ENCODE data around the gene CDPF1. TPM values are rescaled to one million over a fixed set of nuclear protein-coding genes. Genes with fewer than 3 reads are reported as not detected.

The CDPF1 gene
- total and polyA plus RNA-seq, 2 of the 4 experiments (the other 2 are of a cell fraction), result 11.5 to 14.5 TPM

GRCh38 chr22:46278656-46279645 lies 28.9 kb upstream of the CDPF1 start:
- Histone ChIP-seq H2BK120ac (ENCODE audit: low read depth, low read length) (no peak overlapping the region), H3K9me1 (ENCODE audit: insufficient read depth, low read length) (no peaks in the 10 kb centered on the region), H3K27me3 (ENCODE audit: control insufficient read depth, insufficient read depth, low read length) (no peaks in the 10 kb centered on the region), H3K9me3 (ENCODE audit: control insufficient read depth, insufficient read depth, low read length) (no peaks in the 10 kb centered on the region), H3K79me1 (ENCODE audit: low read depth in 1 of 2, low read length in 2 of 2) (no peaks in the 10 kb centered on the region; a peak in 2 of 4 replicates), H3K36me3 (ENCODE audit: control insufficient read depth, insufficient read depth, low read length) (peaks cover 77% of the 10 kb centered on the region), H3K56ac (ENCODE audit: extremely low read depth, insufficient read depth, low read length) (no peak overlapping the region), H2BK20ac (ENCODE audit: low read depth, low read length) (no peak overlapping the region), H3K18ac (ENCODE audit: low read depth, low read length) (no peak overlapping the region), H2AFZ (replicated peaks; ENCODE audit: low read length, poor library complexity) (no peak overlapping the region), H2BK5ac (ENCODE audit: low read depth, low read length, poor library complexity, severe bottlenecking) (no peak overlapping the region), H4K5ac (ENCODE audit: low read depth, low read length) (no peak overlapping the region), H2AK9ac (replicated peaks; ENCODE audit: low read depth, low read length, poor library complexity) (no peak overlapping the region), H3K4ac (ENCODE audit: low read depth, low read length) (no peak overlapping the region), H4K8ac (ENCODE audit: low read depth in 2 of 2, low read length in 2 of 2) (no peak overlapping the region), H3K4me3 (ENCODE audit: insufficient read depth, low read depth, low read length) (no peak overlapping the region), H3K9ac (ENCODE audit: low read depth, low read length) (no peak overlapping the region), H3K14ac (replicated peaks; ENCODE audit: low read depth, low read length) (no peak overlapping the region), H3K4me2 (ENCODE audit: low read depth, low read length) (no peak overlapping the region), H3K27ac (ENCODE audit: insufficient read depth, low read length) (no peak overlapping the region), H2BK15ac (ENCODE audit: low read depth, low read length) (no peak overlapping the region), H4K91ac (ENCODE audit: insufficient read depth, low read depth, low read length) (no peak overlapping the region), H3K4me1 (ENCODE audit: control insufficient read depth, insufficient read depth, low read length) (no peaks in the 10 kb centered on the region), H3K23ac (ENCODE audit: low read depth, low read length) (no peak overlapping the region), H2AK5ac (ENCODE audit: low read depth, low read length) (no peak overlapping the region), H4K20me1 (ENCODE audit: insufficient read depth, low read length) (no peaks in the 10 kb centered on the region)
- CTCF ChIA-PET, result no interaction called here
- no peak for DNase-seq
- intact Hi-C loops (cut with micrococcal nuclease), result no loop called here
- dilution Hi-C loops (cut with HindIII; ENCODE audit: low sequenced_read_pairs, unreplicated experiment), result no loop called here
- in situ Hi-C loops (cut with MboI; ENCODE audit: low sequenced_read_pairs), result no loop called here
- 99% methylated on average over 10 of the region's 22 CpGs; no CpG with 5 or more reads in 1 of the 2 experiments for WGBS, 2 experiments (ENCODE audit: extremely low coverage in 2 of 2, insufficient read length in 1 of 2)
- POLR2A ChIA-PET (ENCODE audit: unreplicated experiment), result no interaction called here
- BruUV-seq (replicated peaks), result no TSS peak
- no peak for ATAC-seq (ENCODE audit: low read depth)
- TF ChIP-seq, protein P1, sequence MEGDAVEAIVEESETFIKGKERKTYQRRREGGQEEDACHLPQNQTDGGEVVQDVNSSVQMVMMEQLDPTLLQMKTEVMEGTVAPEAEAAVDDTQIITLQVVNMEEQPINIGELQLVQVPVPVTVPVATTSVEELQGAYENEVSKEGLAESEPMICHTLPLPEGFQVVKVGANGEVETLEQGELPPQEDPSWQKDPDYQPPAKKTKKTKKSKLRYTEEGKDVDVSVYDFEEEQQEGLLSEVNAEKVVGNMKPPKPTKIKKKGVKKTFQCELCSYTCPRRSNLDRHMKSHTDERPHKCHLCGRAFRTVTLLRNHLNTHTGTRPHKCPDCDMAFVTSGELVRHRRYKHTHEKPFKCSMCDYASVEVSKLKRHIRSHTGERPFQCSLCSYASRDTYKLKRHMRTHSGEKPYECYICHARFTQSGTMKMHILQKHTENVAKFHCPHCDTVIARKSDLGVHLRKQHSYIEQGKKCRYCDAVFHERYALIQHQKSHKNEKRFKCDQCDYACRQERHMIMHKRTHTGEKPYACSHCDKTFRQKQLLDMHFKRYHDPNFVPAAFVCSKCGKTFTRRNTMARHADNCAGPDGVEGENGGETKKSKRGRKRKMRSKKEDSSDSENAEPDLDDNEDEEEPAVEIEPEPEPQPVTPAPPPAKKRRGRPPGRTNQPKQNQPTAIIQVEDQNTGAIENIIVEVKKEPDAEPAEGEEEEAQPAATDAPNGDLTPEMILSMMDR (conservative IDR thresholded peaks at IDR 0.05; ENCODE audit: low read depth, low read length), result no peak
- TF ChIP-seq MAFK (IDR thresholded peaks at IDR 0.05; ENCODE audit: low read depth, low read length) (no peak), NFE2L2 (IDR thresholded peaks at IDR 0.05; ENCODE audit: low read depth, low read length) (no peak), BHLHE40 (IDR thresholded peaks at IDR 0.05; ENCODE audit: low read depth, low read length) (no peak), RAD21 (IDR thresholded peaks at IDR 0.05; ENCODE audit: low read length) (no peak), ELK1 (IDR thresholded peaks at IDR 0.05; ENCODE audit: borderline replicate concordance, low read depth, low read length) (no peak), SMC3 (IDR thresholded peaks at IDR 0.05; ENCODE audit: low read depth, low read length) (no peak), RCOR1 (IDR thresholded peaks at IDR 0.05; ENCODE audit: insufficient replicate concordance, low read length) (no peak), CHD1 (IDR thresholded peaks at IDR 0.05; ENCODE audit: low read depth, low read length) (no peak), POLR2A (IDR thresholded peaks at IDR 0.05; ENCODE audit: low read depth, low read length) (no peak), MAZ (IDR thresholded peaks at IDR 0.05; ENCODE audit: borderline replicate concordance, low read depth, low read length) (no peak), RFX5 (IDR thresholded peaks at IDR 0.05; ENCODE audit: low read depth, low read length) (no peak), FOS (IDR thresholded peaks at IDR 0.05; ENCODE audit: low read depth, low read length) (no peak), USF2 (IDR thresholded peaks at IDR 0.05; ENCODE audit: low read depth, low read length) (no peak), CEBPB (IDR thresholded peaks at IDR 0.05; ENCODE audit: low read depth, low read length) (no peak)
